NCI-H2227 (cell line): ENCODE data around the gene SEC11C.
A peak's percentile ranks its signal among the peaks of the same experiment; 100 is the strongest.

Experiments
- DNase-seq: peaks from one replicate; lab custom pipeline; 2025; ENCODE audit not compliant: unreplicated experiment; lab: John Stamatoyannopoulos, UW

The SEC11C gene

GRCh38 chr18:59144483-59144882 lies 4.8 kb downstream of the SEC11C start:
- DNase-seq = no peak

GRCh38 chr18:59145055-59145454 lies 5.4 kb downstream of the SEC11C start:
- DNase-seq = no peak

- DNase-seq = no peak
Observed at GRCh38 chr18:59148192-59148591, 8.5 kb downstream of the SEC11C start.

- no peak for DNase-seq
Observed at GRCh38 chr18:59149007-59149406, 9.3 kb downstream of the SEC11C start.

GRCh38 chr18:59149416-59149815 lies 9.7 kb downstream of the SEC11C start:
- DNase-seq = no peak

GRCh38 chr18:59150236-59150635 lies 10.6 kb downstream of the SEC11C start:
- DNase-seq = no peak

GRCh38 chr18:59155153-59155552 lies 15.5 kb downstream of the SEC11C start:
- DNase-seq = peak; percentile 74

- no peak for DNase-seq
Observed at GRCh38 chr18:59156316-59156715, 16.6 kb downstream of the SEC11C start.

GRCh38 chr18:59159265-59159664 lies 19.6 kb downstream of the SEC11C start:
- no peak for DNase-seq

GRCh38 chr18:59159986-59160385 lies 20.3 kb downstream of the SEC11C start:
- no peak for DNase-seq

- DNase-seq = no peak
Observed at GRCh38 chr18:59172664-59173249, 33.1 kb downstream of the SEC11C start.

- no peak for DNase-seq
Observed at GRCh38 chr18:59177485-59177884, 37.8 kb downstream of the SEC11C start.

GRCh38 chr18:59180150-59180845 lies 40.6 kb downstream of the SEC11C start:
- DNase-seq = no peak

GRCh38 chr18:59182673-59183072 lies 43.0 kb downstream of the SEC11C start:
- no peak for DNase-seq

GRCh38 chr18:59189008-59189407 lies 49.3 kb downstream of the SEC11C start:
- DNase-seq = no peak

GRCh38 chr18:59189746-59190145 lies 50.1 kb downstream of the SEC11C start:
- no peak for DNase-seq

GRCh38 chr18:59196161-59196725 lies 56.6 kb downstream of the SEC11C start:
- no peak for DNase-seq

GRCh38 chr18:59197636-59198035 lies 58.0 kb downstream of the SEC11C start:
- DNase-seq = no peak

GRCh38 chr18:59198215-59198614 lies 58.5 kb downstream of the SEC11C start:
- DNase-seq = no peak

GRCh38 chr18:59200787-59201186 lies 61.1 kb downstream of the SEC11C start:
- no peak for DNase-seq

GRCh38 chr18:59202258-59202820 lies 62.7 kb downstream of the SEC11C start:
- DNase-seq = no peak

GRCh38 chr18:59207506-59207905 lies 67.8 kb downstream of the SEC11C start:
- no peak for DNase-seq
